GM18870 (cell line): ENCODE results near the gene OST4.
A peak's percentile ranks its signal among the peaks of the same experiment; 100 is the strongest.
"Not testable (repeated sequence)": the region's sequence is repeated elsewhere in the genome, so short reads cannot be mapped to it uniquely, and the experiment has no call there.

Experiments
- ATAC-seq: cut with Tn5 transposase; IDR thresholded peaks from one replicate; pipeline ENCODE4 v1.9.1; 2021; ENCODE audit warnings: moderate library complexity; ENCODE audit not compliant: unreplicated experiment

OST4 gene

DNA sequence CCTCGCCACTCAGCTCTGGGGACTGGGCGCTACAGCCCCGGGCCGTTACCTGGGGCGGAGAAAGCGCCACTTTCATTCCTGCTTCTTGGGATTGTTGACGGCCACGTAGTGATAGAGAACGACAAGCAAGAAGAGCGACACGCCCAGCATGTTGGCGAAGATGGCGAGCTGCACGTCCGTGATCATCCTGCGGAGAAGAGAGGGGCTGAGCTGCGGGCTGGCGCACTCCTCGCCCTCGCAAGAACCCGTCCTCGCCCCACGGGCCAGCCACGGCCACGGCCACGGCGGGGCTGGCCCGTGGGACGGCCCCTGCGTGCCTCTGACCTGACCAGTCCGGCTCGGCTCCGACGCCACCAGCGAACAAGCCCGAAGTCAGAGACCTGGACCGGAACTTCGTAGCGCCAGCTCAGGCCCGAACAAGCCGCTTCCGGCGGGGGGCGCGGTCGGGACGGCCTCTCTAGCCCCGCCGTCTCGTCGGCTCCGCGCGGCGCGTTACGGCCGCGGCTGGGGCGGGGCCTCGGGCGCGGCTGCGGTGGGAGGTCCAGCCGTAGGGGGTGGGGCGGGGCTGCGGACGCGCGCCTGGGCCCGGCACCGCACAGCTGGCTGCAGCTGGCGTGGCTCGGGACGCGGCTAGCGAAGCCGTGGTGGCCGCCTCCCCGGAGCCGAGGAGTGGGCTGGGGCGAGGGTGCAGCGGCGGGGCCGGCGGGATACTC, at the start of gene OST4:
TSS of gene OST4 (minus strand) at position 378 of the 713 bp plus-strand sequence.
- ATAC-seq: peak; percentile 66

DNA sequence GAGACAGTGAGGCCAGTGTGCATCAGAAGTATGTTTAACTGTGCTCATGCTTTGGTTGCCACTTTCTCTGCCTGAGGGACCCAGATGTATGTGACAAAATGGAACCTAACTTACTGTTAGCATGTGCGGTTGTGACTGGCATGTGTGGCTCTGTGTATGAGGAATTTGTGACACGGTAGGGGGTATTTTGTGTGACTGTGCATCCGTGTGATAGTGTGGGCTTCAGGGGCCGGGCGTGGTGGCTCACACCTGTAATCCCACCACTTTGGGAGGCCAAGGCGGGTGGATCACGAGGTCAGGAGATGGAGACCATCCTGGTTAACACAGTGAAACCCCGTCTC, 47.8 kb upstream of the OST4 start:
- not testable (repeated sequence) for ATAC-seq

DNA sequence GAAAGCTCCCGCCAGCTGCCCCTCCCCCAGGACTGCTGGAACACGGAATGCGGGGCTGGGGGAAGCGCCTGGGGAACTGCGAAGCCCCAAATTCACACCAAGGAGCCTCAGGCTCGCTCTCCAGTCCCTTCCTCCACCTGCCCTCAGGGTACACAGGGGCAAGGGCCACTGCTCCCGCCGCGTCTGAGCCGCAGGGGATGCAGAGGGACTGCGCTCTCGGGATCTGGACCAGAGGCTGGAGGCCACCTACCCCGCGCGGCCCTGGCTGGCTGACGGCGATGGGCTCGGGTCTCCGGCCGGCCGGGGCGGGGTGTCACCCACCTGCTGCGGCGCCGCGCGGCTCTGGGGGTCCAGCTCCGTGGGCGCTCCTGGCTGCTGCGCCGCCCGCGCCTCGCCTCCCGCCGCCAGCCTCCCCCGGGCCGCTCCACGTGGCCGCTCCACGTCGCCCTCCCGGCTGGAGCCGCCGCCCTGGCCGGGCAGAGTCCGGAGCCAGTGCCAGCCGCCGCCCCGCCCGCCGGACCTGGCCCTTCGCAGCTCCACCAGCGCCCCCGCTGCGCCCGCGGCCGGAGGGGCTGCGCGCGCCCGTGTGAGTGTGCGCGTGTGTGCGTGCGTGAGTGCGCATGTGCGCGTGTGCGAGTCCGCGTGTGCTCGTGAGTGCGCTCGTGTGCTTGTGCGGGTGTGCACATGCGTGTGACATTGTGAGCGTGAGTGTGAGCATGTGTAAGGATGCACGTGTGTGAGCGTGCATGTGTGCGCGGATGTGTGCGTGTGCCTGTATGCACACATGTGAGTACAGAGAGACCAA, 47.3 kb upstream of the OST4 start, which contains the start of gene CGREF1:
TSS of gene CGREF1 (minus strand) at position 604 of the 805 bp plus-strand sequence. CDS start 14,762 bp downstream, outside the sequence.
- no peak for ATAC-seq

DNA sequence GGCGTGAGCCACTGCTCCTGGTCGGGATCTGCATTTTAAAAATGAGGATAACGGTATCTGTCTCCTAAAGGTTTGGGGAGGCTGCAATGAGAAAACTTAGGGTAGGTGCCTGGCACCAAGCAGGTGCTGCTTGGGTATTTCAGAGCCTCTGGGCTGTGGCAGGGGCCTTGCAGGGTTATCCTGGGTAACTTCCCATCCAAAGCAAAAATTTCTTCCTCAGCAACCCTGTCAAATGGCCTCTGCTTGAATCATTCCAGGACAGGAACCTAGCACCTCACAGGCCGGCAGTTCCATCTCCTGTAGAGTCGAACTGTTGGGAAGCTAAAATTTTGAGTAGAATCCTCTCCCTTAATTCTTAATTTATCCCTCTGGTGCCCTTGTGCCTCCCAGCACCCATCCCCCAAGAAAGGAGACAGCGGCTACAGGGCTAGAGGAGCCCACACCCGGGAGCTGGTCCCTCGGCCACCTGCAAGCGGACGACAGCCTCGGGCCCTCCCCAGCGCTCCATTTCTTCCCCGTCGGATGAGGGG, 46.6 kb upstream of the OST4 start:
- ATAC-seq: no peak

DNA sequence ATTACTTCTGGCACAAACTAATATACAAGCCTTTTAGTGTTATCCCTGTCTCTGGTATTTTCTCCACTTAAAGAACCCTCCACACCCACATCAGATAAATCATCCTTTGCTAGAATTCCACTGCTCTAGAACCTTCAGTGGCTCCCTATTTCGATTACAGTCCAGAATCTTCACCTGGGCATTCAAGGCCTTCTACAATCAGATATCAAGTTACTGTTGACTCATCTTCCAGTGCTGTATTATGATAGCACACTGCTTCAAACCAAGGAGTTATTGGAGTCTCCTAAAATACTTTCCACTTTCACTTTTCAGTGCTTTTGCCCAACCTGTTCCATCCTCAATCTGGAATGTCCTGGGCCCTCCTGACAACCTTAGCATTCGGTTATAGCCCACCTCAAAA, 44.1 kb upstream of the OST4 start:
- ATAC-seq: no peak

DNA sequence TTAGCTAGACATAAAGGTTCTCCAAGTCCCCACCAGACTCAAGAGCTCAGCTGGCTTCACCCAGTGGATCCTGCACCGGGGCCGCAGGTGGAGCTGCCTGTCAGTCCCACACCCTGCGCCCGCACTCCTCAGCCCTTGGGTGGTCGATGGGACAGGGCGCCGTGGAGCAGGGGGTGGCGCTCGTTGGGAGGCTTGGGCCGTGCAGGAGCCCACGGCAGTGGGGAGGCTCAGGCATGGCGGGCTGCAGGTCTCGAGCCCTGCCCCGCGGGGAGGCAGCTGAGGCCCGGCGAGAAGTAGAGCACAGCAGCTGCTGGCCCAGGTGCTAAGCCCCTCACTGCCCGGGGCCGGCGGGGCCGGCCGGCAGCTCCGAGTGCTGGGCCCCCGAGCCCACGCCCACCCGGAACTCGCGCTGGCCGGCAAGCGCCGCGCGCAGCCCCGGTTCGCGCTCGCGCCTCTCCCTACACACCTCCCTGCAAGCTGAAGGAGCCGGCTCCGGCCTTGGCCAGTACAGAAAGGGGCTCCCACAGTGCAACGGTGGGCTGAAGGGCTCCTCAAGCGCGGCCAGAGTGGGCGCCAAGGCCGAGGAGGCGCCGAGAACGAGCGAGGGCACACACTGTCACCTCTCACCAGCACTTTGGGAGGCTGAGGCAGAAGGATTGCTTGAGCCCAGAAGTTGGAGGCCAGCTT, 40.1 kb upstream of the OST4 start:
- not testable (repeated sequence) for ATAC-seq

DNA sequence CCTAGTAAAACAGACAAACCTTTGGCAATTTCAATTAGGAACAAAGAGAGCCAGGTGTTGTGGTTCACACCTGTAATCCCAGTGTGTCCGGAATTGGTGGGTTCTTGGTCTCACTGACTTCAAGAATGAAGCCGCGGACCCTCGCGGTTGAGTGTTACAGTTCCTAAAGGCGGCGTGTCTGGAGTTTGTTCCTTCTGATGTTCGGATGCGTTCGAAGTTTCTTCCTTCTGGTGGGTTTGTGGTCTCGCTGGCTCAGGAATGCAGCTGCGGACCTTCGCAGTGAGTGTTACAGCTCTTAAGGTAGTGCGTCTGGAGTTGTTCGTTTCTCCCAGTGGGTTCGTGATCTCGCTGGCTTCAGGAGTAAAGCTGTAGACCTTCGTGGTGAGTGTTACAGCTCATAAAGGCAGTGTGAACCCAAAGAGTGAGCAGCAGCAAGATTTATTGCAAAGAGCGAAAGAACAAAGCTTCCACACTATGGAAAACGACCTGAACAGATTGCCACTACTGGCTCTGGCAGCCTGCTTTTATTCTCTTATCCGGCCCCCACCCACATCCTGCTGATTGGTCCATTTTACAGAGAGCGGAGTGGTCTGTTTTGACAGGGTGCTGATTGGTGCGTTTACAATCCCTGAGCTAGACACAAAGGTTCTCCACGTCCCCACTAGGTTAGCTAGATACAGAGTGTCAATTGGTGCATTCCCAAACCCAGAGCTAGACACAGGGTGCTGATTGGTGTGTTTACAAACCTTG, 39.3 kb upstream of the OST4 start:
- ATAC-seq: not testable (repeated sequence)

DNA sequence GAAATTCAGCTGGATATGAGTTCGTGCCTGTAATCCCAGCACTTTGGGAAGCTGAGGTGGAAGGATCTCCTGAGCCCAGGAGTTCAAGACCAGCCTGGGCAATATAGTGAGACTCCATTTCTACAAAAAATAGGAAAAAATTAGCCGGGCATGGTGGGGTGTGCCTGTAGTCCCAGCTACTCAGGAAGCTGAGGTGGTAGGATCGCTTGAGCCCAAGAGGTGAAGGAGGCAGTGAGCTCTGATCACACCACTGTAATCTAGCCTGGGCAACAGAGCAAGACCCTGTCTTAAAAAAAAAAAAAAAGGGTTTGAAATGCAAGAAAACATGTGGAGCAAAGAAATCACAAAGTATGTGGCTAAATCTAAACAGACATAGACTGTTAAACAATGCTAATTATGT, 37.6 kb upstream of the OST4 start:
- no peak for ATAC-seq

DNA sequence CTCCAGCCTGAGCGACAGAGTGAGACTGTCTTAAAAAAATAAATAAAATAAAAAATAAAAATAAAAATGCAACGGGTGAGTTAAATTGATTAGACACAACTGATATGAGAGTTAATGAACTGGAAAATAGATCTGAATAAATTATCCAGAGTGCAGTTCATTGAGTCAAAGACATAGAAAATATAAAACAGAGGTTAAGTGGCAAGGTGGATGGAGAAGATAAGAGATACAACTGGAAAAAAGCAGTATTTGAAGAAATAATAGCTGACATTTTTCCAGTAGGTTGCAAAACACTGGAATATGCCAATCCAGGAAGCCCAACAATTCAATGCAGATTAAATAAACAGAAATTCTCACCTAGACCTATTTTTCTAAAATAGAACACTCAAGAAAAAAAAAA, 36.8 kb upstream of the OST4 start:
- no peak for ATAC-seq

DNA sequence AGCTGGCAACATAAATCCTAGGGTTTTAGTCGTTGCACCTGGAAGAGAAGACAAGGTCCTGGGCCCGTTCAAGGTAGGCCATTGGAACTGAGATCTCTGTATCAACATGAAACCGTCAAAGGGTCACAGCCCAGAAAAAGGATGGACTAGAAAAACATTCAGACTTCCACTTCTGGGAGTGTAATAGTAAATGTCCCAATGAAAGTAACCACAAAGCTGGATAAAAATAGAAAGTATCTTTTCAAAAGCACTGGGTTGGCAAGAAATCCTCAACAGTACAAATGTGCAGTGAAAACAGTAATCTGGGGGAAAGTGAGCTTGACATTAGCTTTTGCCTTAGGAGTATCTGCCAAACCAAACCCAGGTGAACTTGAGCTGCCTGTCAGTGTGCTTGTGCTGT, 34.5 kb upstream of the OST4 start:
- no peak for ATAC-seq

DNA sequence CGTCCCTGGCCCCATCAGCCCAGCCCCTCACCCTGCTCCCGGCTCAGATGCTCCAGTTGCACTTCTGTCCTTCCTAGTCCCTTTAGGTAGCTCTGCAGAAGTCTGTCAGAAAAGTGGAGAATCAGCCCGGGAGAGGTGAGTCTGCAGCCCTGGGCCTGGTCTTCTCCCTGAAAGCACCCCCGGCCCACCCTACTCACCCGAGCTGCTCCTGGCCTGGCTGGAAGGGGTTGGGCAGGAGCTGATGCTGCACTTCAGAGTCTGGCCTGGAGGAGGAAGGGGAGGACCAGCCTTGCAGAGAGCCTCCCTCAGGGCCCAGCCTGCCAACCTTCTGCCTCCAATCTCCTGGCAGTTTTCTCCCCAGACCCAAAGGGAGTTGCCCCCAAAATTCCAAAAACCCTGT, 30.9 kb upstream of the OST4 start:
- ATAC-seq: no peak

DNA sequence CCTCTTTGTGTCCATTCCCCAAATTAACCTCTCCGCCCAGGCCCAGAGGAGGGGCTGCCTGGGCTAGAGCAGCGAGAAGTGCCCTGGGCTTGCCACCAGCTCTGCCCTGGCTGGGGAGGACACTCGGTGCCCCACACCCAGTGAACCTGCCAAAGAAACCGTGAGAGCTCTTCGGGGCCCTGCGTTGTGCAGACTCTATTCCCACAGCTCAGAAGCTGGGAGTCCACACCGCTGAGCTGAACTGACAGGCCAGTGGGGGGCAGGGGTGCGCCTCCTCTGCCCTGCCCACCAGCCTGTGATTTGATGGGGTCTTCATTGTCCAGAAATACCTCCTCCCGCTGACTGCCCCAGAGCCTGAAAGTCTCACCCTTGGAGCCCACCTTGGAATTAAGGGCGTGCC, 28.6 kb upstream of the OST4 start:
- no peak for ATAC-seq

DNA sequence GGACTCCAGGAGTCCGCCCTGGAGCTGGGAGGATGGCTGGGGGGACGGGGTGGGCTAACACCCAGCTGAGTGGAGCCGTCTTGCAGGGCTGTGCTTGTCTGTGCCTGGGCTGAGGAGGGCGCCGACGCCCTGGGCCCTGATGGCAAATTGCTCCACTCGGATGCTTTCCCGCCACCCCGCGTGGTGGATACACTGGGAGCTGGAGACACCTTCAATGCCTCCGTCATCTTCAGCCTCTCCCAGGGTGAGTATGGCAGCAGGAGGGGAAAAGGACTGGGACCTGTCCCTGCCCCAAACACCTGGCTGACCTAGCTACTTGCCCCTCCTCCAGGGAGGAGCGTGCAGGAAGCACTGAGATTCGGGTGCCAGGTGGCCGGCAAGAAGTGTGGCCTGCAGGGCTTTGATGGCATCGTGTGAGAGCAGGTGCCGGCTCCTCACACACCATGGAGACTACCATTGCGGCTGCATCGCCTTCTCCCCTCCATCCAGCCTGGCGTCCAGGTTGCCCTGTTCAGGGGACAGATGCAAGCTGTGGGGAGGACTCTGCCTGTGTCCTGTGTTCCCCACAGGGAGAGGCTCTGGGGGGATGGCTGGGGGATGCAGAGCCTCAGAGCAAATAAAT, 28.0 kb upstream of the OST4 start:
- ATAC-seq: no peak

DNA sequence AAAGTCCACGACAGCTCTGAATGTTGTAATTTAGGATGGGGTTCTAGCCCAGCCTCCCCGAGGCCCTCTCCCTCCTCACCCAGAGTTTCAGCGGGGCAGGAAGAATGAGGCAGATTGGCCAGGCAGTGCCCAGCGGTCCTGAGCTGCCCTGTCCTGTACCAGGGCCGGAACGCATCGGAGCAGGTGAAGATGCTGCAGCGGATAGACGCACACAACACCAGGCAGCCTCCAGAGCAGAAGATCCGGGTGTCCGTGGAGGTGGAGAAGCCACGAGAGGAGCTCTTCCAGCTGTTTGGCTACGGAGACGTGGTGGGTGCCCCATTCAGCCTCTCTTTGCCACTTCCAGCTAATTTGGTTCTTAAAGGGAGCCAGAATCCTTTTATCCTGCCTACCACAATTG, 25.9 kb upstream of the OST4 start:
- no peak for ATAC-seq

DNA sequence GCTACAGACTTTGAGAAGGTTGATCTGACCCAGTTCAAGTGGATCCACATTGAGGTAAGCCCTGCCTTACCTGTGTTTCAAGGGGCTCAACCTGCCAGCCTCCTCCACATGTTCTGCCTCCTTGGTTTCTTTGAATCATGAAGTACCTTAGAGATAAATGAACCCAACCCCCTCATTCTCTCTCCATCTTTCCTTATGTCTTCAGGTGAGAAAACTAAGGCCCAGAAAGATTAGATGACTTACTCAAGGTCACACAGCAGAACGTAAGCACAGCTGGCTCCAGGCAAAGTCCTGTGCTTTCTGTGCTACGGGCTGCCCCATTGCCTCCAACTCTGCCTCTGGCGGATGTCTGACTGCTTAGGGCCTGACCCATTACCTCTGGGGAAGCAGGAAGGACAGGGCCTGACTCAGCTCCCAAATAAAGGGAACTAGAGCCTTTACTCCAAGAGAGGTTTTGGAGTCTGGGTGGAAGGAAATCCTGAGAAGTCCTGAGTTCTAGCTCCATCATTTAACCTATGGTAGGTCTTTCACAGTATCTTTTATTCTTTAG, 25.4 kb upstream of the OST4 start:
- no peak for ATAC-seq

DNA sequence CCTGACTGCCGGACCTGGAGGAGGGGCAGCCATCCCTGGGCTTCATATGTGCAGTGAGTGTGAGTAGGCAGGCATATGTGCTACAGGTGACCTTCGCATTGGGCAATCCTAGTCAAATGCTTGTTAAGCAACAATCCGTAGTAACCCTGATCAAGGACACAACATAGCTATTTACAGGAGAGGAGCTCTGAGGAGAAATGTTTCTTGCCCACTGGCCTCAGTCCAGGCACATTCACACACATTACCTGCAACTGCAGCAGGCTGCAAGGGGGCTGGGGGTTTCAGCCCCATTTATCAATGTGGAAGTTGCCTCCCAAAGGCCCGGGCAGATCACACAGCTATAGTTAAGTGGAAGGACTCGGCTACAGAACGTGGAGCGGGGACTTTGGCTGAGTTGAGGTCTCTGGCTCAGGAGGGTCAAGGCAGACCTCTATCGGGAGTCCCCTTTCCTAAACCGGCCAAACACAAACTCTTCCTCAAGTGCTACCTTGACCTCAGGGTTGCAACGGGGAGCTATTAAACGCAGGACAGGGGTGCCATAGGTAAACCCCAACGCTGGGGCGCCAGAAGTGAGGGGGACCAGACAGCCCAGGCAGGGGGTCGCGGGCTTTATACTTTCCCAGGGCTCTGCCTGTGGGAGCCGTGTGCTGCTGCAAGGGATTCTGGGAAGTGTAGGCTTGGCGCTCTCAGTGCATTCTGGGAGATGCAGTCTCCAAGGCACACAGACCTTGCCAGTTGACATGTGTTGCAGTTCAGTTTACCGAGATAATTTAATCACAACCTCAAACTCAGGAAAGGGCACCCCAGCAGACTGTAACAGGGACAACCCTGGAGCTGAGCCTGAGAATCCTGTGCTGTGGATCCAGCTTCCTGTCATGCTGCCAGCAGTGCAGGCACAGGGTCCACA, 24.5 kb upstream of the OST4 start:
- ATAC-seq: no peak

DNA sequence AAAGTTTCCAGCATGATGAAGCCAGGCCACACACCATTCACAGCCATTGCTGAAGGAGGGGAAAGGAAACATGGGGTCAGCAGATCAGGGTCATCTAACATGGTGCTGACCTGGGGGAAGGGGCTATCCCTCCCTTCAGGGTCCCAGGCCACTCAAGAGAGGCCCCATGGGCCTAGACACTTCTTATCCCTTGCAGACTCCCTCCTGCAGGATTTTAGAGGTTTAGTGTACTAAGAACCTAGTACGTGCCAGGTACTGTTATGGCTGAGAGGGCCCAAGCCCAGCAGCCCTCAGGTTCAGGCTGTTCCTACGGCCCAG, 23.9 kb upstream of the OST4 start:
- ATAC-seq: no peak

DNA sequence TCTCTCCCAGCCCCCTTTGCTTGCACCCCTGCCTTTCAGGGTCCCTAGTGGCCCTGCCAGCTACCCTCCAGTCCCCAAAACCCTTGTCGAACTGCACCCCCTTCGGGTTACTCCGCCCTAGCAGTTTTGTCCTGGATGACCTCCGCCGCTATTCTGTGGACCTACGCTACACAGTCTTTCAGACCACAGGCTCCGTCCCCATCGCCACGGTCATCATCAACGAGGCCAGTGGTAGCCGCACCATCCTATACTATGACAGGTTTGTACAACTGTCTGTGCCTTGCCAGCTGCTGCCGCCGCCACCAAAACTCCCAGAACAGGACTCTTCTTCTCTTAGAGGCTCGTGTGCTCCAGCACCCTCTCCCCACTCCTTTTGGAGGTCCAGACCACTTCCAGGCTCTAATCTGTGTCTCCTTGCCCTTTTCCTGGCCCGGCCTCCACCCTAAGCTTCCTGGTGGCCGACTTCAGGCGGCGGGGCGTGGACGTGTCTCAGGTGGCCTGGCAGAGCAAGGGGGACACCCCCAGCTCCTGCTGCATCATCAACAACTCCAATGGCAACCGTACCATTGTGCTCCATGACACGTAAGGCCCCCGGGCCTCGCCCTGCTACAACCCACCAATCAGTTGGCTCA, 23.0 kb upstream of the OST4 start:
- ATAC-seq: no peak
